ENCODE data around the gene CCNL1. TPM values are rescaled to one million over a fixed set of nuclear protein-coding genes. Genes with fewer than 3 reads are reported as not detected.

The CCNL1 gene
- total and polyA plus RNA-seq, 2 of the 4 experiments (the other 2 are of a cell fraction), result 60.9 to 83.3 TPM

- no peak for TF ChIP-seq POLR2A (IDR thresholded peaks at IDR 0.05; ENCODE audit: low read depth, low read length)
- TF ChIP-seq MAFK (IDR thresholded peaks at IDR 0.05; ENCODE audit: low read depth, low read length), result no peak
- TF ChIP-seq MXI1 (IDR thresholded peaks at IDR 0.05; ENCODE audit: borderline replicate concordance, low read depth, low read length), result no peak
- no peak for TF ChIP-seq NFE2L2 (IDR thresholded peaks at IDR 0.05; ENCODE audit: low read depth, low read length)
- no peak for TF ChIP-seq BHLHE40 (IDR thresholded peaks at IDR 0.05; ENCODE audit: low read depth, low read length)
- no peak for TF ChIP-seq USF2 (IDR thresholded peaks at IDR 0.05; ENCODE audit: low read depth, low read length)
- peak; percentile 76 for TF ChIP-seq RAD21 (IDR thresholded peaks at IDR 0.05; ENCODE audit: low read length)
- no peak for TF ChIP-seq MAZ (IDR thresholded peaks at IDR 0.05; ENCODE audit: borderline replicate concordance, low read depth, low read length)
- TF ChIP-seq FOS (IDR thresholded peaks at IDR 0.05; ENCODE audit: low read depth, low read length), result no peak
- TF ChIP-seq SMC3 (IDR thresholded peaks at IDR 0.05; ENCODE audit: low read depth, low read length), result peak; percentile 80
- no peak for TF ChIP-seq RCOR1 (IDR thresholded peaks at IDR 0.05; ENCODE audit: insufficient replicate concordance, low read length)
- TF ChIP-seq ELK1 (IDR thresholded peaks at IDR 0.05; ENCODE audit: borderline replicate concordance, low read depth, low read length), result no peak
- TF ChIP-seq RFX5 (IDR thresholded peaks at IDR 0.05; ENCODE audit: low read depth, low read length), result no peak
- TF ChIP-seq CTCF (conservative IDR thresholded peaks at IDR 0.05; ENCODE audit: low read depth, low read length), result peak; percentile 77
- TF ChIP-seq CHD1 (IDR thresholded peaks at IDR 0.05; ENCODE audit: low read depth, low read length), result no peak
- no peak for TF ChIP-seq CEBPB (IDR thresholded peaks at IDR 0.05; ENCODE audit: low read depth, low read length)
- intact Hi-C loops (cut with micrococcal nuclease), result loop anchor here (1.0 to 5.0 kb wide), 6 partner anchors 34 to 368 kb away; partner anchors contain the start of gene PTX3
- POLR2A ChIA-PET (ENCODE audit: unreplicated experiment), result interaction anchor here (1.0 to 1.2 kb wide), 2 partner anchors 233 to 240 kb away, joined by 3 to 7 read pairs; no protein-coding TSS in a partner anchor
Measured at GRCh38 chr3:157204431-157204830, 44.5 kb upstream of the CCNL1 start.

More at GRCh38 chr3:157204431-157204830, 44.5 kb upstream of the CCNL1 start:
- Histone ChIP-seq H2BK15ac (ENCODE audit: low read depth, low read length) (no peak overlapping the region), H4K5ac (ENCODE audit: low read depth, low read length) (no peak overlapping the region), H3K23ac (ENCODE audit: low read depth, low read length) (no peak overlapping the region), H2AK5ac (ENCODE audit: low read depth, low read length) (no peak overlapping the region), H2BK20ac (ENCODE audit: low read depth, low read length) (no peak overlapping the region), H2AFZ (replicated peaks; ENCODE audit: low read length, poor library complexity) (no peak overlapping the region), H3K4me3 (ENCODE audit: insufficient read depth, low read depth, low read length) (no peak overlapping the region), H3K9me1 (ENCODE audit: insufficient read depth, low read length) (no peaks in the 10 kb centered on the region), H4K8ac (ENCODE audit: low read depth in 2 of 2, low read length in 2 of 2) (no peak overlapping the region), H3K4me1 (ENCODE audit: control insufficient read depth, insufficient read depth, low read length) (no peaks in the 10 kb centered on the region; the same call in 1 of the 2 replicates), H3K27me3 (ENCODE audit: control insufficient read depth, insufficient read depth, low read length) (no peaks in the 10 kb centered on the region), H3K9ac (ENCODE audit: low read depth, low read length) (no peak overlapping the region), H3K4me2 (ENCODE audit: low read depth, low read length) (no peak overlapping the region), H2AK9ac (replicated peaks; ENCODE audit: low read depth, low read length, poor library complexity) (no peak overlapping the region), H2BK120ac (ENCODE audit: low read depth, low read length) (no peak overlapping the region), H3K27ac (ENCODE audit: insufficient read depth, low read length) (no peak overlapping the region), H3K9me3 (ENCODE audit: control insufficient read depth, insufficient read depth, low read length) (no peaks in the 10 kb centered on the region), H3K18ac (ENCODE audit: low read depth, low read length) (no peak overlapping the region), H3K4ac (ENCODE audit: low read depth, low read length) (no peak overlapping the region), H4K91ac (ENCODE audit: insufficient read depth, low read depth, low read length) (no peak overlapping the region), H3K36me3 (ENCODE audit: control insufficient read depth, insufficient read depth, low read length) (no peaks in the 10 kb centered on the region), H3K79me1 (ENCODE audit: low read depth in 1 of 2, low read length in 2 of 2) (no peaks in the 10 kb centered on the region), H2BK5ac (ENCODE audit: low read depth, low read length, poor library complexity, severe bottlenecking) (no peak overlapping the region), H3K14ac (replicated peaks; ENCODE audit: low read depth, low read length) (no peak overlapping the region), H4K20me1 (ENCODE audit: insufficient read depth, low read length) (no peaks in the 10 kb centered on the region), H3K56ac (ENCODE audit: extremely low read depth, insufficient read depth, low read length) (no peak overlapping the region)
- CTCF ChIA-PET, result interaction anchor here (0.6 to 1.6 kb wide), 6 partner anchors 117 to 368 kb away, joined by 3 to 4 read pairs (median 4); no protein-coding TSS in a partner anchor
- no CpG with 5 or more reads among the region's 1 CpG for WGBS, 2 experiments (ENCODE audit: extremely low coverage in 2 of 2, insufficient read length in 1 of 2)
- ATAC-seq (ENCODE audit: low read depth), result peak; percentile 74
- DNase-seq, result peak; percentile 67
- dilution Hi-C loops (cut with HindIII; ENCODE audit: low sequenced_read_pairs, unreplicated experiment) (no loop called here), in situ Hi-C loops (cut with MboI; ENCODE audit: low sequenced_read_pairs) (no loop called here)
- no TSS peak for BruUV-seq (replicated peaks)

Data from IMR-90 (cell line).